GM12874 (cell line): ENCODE results near the gene EFNA5.

ENCODE experiments used
- CTCF ChIP-seq: IDR thresholded peaks from 2 replicates; pipeline ENCODE4 v1.5.1; 2011; ENCODE audit warnings: low read depth, mild to moderate bottlenecking, control low read depth, low read length, moderate library complexity; ENCODE audit not compliant: insufficient read depth

Gene EFNA5

GRCh38 chr5:107619781-107620180 lies 51.0 kb downstream of the EFNA5 start:
- no peak for TF ChIP-seq CTCF

GRCh38 chr5:107618242-107618641 lies 52.5 kb downstream of the EFNA5 start:
- no peak for TF ChIP-seq CTCF

- TF ChIP-seq CTCF: no peak
Measured at GRCh38 chr5:107617052-107617451, 53.7 kb downstream of the EFNA5 start.

GRCh38 chr5:107616213-107616612 lies 54.5 kb downstream of the EFNA5 start:
- no peak for TF ChIP-seq CTCF

GRCh38 chr5:107615299-107615817 lies 55.4 kb downstream of the EFNA5 start:
- no peak for TF ChIP-seq CTCF

- TF ChIP-seq CTCF: no peak
Measured at GRCh38 chr5:107612541-107612940, 58.2 kb downstream of the EFNA5 start.

- TF ChIP-seq CTCF: no peak
Measured at GRCh38 chr5:107610798-107611197, 59.9 kb downstream of the EFNA5 start.
